Measurements from ENCODE around the gene ENOSF1. TPM values are rescaled to one million over a fixed set of nuclear protein-coding genes. Genes with fewer than 3 reads are reported as not detected.

Gene ENOSF1
- total RNA-seq, 1 experiment from 2014 or later, result 48.7 TPM

DNA sequence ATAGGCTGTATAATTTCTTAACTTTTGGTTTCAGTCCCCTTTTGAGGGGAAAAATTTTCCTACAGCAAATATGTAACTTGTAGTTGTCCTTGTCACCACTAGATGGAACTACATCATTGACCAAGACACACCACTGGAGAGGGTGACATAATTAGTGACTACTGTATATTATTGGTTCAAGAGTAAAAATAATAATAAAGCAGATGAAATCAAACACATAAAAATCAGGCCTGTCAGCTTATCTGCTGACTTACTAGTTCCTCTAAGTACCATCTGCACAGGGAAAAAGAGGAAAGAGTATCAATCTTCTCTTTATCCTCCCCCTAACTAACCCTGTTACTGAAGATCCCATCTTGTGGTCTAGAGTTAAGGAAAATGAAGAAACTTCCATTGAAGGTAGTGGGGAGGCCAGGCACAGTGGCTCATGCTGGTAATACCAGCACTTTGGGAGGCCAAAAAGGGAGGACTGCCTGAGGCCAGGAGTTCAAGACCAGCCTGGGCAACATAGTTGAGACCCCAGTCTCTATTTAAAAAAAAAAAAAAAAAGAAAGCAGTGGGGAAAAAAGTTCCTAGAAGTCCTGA, 29.6 kb upstream of the ENOSF1 start:
- H3K79me2 ChIP-seq (ENCODE audit: low read depth), result no peaks in the 10 kb centered on the region
- BruUV-seq (replicated peaks), result no TSS peak
- no peaks in the 10 kb centered on the region for H3K9me3 ChIP-seq (ENCODE audit: insufficient read depth, low read depth)
- ChIA-PET POLR2A (ENCODE audit: unreplicated experiment) (no interaction called here), CTCF (interaction anchor here (0.9 to 1.6 kb wide), 2 partner anchors 88 to 98 kb away, joined by 3 to 6 read pairs; no protein-coding TSS in a partner anchor)
- peak in 1 of 2 experiments; percentile 36 for DNase-seq
- 0 out of 2 replicates have a peak, but pooled peaks cover 4% of the 10 kb centered on the region for H4K20me1 ChIP-seq (ENCODE audit: insufficient read depth)
- no peak overlapping the region for H3K4me3 ChIP-seq
- no peaks in the 10 kb centered on the region for H3K4me1 ChIP-seq (replicated peaks; ENCODE audit: insufficient read depth)
- no peaks in the 10 kb centered on the region for H3K27me3 ChIP-seq (ENCODE audit: insufficient read depth, low read depth)
- no peak overlapping the region for H2AFZ ChIP-seq
- no peaks in the 10 kb centered on the region for H3K36me3 ChIP-seq (ENCODE audit: low read depth)
- H3K9me2 ChIP-seq (ENCODE audit: insufficient read depth), result no peaks in the 10 kb centered on the region
- H3K27ac ChIP-seq, result no peak overlapping the region
- intact Hi-C loops (cut with micrococcal nuclease; ENCODE audit: unreplicated experiment), result loop anchor here (1.0 to 5.0 kb wide), 3 partner anchors 70 to 97 kb away; partner anchors contain the start of gene YES1
- peaks cover 11% of the 10 kb centered on the region; the same call in 1 of the 2 replicates for H3F3A ChIP-seq (ENCODE audit: insufficient read depth, low read depth)
- no peak overlapping the region for H3K4me2 ChIP-seq
- TF ChIP-seq EZH2 (IDR thresholded peaks at IDR 0.05; ENCODE audit: low read depth), result no peak
- TF ChIP-seq, protein P1, sequence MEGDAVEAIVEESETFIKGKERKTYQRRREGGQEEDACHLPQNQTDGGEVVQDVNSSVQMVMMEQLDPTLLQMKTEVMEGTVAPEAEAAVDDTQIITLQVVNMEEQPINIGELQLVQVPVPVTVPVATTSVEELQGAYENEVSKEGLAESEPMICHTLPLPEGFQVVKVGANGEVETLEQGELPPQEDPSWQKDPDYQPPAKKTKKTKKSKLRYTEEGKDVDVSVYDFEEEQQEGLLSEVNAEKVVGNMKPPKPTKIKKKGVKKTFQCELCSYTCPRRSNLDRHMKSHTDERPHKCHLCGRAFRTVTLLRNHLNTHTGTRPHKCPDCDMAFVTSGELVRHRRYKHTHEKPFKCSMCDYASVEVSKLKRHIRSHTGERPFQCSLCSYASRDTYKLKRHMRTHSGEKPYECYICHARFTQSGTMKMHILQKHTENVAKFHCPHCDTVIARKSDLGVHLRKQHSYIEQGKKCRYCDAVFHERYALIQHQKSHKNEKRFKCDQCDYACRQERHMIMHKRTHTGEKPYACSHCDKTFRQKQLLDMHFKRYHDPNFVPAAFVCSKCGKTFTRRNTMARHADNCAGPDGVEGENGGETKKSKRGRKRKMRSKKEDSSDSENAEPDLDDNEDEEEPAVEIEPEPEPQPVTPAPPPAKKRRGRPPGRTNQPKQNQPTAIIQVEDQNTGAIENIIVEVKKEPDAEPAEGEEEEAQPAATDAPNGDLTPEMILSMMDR (conservative IDR thresholded peaks at IDR 0.05), result peak; percentile 91

DNA sequence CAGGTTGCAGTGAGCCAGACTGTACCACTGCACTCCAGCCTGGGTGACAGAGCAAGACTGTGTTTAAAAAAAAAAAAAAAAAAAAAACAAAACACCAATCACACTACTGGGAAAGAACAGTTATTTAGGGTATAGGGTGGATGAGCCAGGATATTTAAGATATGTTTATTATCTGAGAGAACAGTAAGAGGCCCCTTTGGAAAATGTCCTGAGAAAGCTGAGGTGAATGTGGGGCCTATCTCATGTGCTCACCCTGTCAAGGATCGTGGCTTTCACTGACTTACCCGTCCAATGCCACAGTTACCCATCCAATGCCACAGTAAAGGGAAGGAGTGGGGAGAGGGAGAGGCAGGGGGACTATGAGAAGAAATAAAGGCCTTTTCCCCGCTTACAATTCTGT, 19.9 kb upstream of the ENOSF1 start:
- Histone ChIP-seq H3K36me3 (ENCODE audit: low read depth) (peaks cover 11% of the 10 kb centered on the region; the same call in 1 of the 2 replicates), H3K79me2 (ENCODE audit: low read depth) (no peaks in the 10 kb centered on the region), H3K4me1 (replicated peaks; ENCODE audit: insufficient read depth) (no peaks in the 10 kb centered on the region), H3K27me3 (ENCODE audit: insufficient read depth, low read depth) (no peaks in the 10 kb centered on the region), H3K27ac (no peak overlapping the region), H3K9me3 (ENCODE audit: insufficient read depth, low read depth) (no peaks in the 10 kb centered on the region), H3K4me3 (no peak overlapping the region), H4K20me1 (ENCODE audit: insufficient read depth) (0 out of 2 replicates have a peak, but pooled peaks cover 4% of the 10 kb centered on the region), H3K4me2 (no peak overlapping the region), H3F3A (ENCODE audit: insufficient read depth, low read depth) (peaks cover 2% of the 10 kb centered on the region; the same call in 1 of the 2 replicates), H2AFZ (no peak overlapping the region), H3K9me2 (ENCODE audit: insufficient read depth) (no peaks in the 10 kb centered on the region)
- intact Hi-C loops (cut with micrococcal nuclease; ENCODE audit: unreplicated experiment), result no loop called here
- ChIA-PET POLR2A (ENCODE audit: unreplicated experiment) (no interaction called here), CTCF (interaction anchor here (0.7 to 1.0 kb wide), 2 partner anchors 24 to 98 kb away, joined by 5 to 22 read pairs; no protein-coding TSS in a partner anchor)
- BruUV-seq (replicated peaks), result no TSS peak
- TF ChIP-seq, protein P1 (conservative IDR thresholded peaks at IDR 0.05), result no peak
- TF ChIP-seq EZH2 (IDR thresholded peaks at IDR 0.05; ENCODE audit: low read depth), result no peak
- DNase-seq, result no peak

DNA sequence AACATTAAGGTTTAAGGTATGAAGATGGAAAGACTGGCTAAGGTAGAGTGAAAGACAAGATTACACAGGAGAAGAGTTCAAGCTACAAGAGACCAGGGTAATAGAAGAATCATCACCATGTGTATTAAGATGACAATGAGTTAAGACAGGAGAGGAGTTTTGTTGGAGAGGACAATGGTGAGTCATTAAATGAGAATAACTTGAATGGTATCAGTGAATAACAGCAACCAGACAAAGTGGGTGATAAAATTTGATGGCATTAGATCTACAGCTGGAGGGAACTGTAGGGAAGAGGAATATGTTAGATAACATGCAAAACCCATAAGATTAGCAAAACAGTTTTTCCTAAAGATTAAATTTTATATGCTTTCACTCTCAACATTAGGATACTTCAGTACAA, 18.8 kb upstream of the ENOSF1 start:
- Histone ChIP-seq H3K4me1 (replicated peaks; ENCODE audit: insufficient read depth) (no peaks in the 10 kb centered on the region), H3K9me2 (ENCODE audit: insufficient read depth) (no peaks in the 10 kb centered on the region), H3K4me3 (no peak overlapping the region), H3K79me2 (ENCODE audit: low read depth) (no peaks in the 10 kb centered on the region), H3K27me3 (ENCODE audit: insufficient read depth, low read depth) (no peaks in the 10 kb centered on the region), H3K9me3 (ENCODE audit: insufficient read depth, low read depth) (no peaks in the 10 kb centered on the region), H3K4me2 (no peak overlapping the region), H2AFZ (no peak overlapping the region), H4K20me1 (ENCODE audit: insufficient read depth) (0 out of 2 replicates have a peak, but pooled peaks cover 4% of the 10 kb centered on the region), H3K27ac (no peak overlapping the region), H3K36me3 (ENCODE audit: low read depth) (peaks cover 4% of the 10 kb centered on the region; the same call in 1 of the 2 replicates), H3F3A (ENCODE audit: insufficient read depth, low read depth) (peaks cover 5% of the 10 kb centered on the region; the same call in 1 of the 2 replicates)
- POLR2A ChIA-PET (ENCODE audit: unreplicated experiment), result no interaction called here
- intact Hi-C loops (cut with micrococcal nuclease; ENCODE audit: unreplicated experiment), result no loop called here
- DNase-seq, result no peak
- TF ChIP-seq, protein P1 (conservative IDR thresholded peaks at IDR 0.05), result no peak
- TF ChIP-seq EZH2 (IDR thresholded peaks at IDR 0.05; ENCODE audit: low read depth), result no peak
- CTCF ChIA-PET, result no interaction called here
- no TSS peak for BruUV-seq (replicated peaks)
